NCI-H146 (cell line): ENCODE measurements around the gene CD163.
A peak's percentile ranks its signal among the peaks of the same experiment; 100 is the strongest.
"Not testable (repeated sequence)": the region's sequence is repeated elsewhere in the genome, so short reads cannot be mapped to it uniquely, and the experiment has no call there.

Experiments used
- DNase-seq: peaks from one replicate; lab custom pipeline; 2025; lab: John Stamatoyannopoulos, UW

The CD163 gene

DNA sequence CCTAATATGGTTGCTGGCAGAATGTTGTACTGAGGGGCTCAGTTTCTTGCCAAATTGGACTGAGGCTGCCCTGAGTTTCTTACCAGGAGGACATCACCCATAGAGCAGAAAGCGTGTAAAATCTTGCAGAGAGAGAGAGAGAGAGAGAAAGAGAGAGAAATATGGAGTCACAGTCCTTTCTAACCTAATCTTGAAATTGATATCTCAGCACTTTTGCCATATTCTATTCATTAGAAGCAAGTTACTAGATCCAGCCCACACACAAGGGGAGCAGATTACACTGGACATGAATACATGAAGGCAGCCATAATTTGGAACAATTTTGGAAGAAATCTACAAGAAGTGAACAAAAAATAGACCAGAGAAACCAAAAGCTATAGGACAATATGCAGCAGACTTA lies 55.5 kb downstream of the CD163 start:
- no peak for DNase-seq

- DNase-seq = no peak
Measured at GRCh38 chr12:7444537-7444936, 59.0 kb downstream of the CD163 start.

DNA sequence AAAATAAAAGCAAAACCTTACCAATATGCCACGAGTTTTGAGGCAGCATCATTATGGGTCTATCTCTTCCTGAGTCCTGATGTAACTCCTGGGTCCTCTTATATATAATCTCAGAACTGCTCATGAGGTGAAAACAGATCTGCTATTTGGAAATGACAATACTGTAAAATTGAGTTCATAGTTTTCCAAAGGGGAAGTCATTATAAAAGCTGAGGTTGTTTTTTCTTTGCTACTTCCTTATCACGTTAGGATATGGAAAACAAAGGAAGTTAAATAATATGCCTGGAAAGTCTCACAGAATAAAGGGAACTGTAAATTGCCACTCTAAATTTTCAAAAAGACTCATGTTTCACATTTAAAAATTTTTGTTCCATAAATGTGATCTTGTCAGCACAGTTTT lies 59.5 kb downstream of the CD163 start, which contains the start of gene CD163L1:
CD163L1 (minus strand) TSS at position 78 of the 400 bp plus-strand sequence; CDS start at position 52, 26 bp downstream.
- no peak for DNase-seq

DNA sequence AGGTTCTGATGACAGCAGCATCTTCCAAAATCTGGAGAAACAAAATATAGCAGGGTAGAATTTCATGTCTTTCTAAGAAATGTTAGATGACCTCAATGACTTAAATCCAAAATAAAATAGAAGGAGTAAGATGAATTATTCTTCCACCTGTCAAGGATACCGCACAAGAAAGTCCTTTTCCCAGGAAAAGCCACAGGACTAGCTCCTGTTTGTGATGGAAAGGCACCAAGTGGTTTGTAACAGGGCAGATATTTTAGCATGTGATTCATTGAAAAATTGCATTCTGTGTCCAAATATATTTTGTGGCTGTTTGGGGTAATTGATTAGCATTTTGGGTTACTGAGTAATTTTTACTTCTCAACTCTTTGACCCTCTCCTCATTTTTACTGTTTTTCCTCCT lies 62.4 kb downstream of the CD163 start:
- DNase-seq = no peak

- peak; percentile 70 for DNase-seq
Measured at GRCh38 chr12:7439579-7440505, 63.7 kb downstream of the CD163 start.

GRCh38 chr12:7438291-7438995 lies 65.1 kb downstream of the CD163 start:
- not testable (repeated sequence) for DNase-seq

- DNase-seq = not testable (repeated sequence)
Measured at GRCh38 chr12:7437494-7437893, 66.1 kb downstream of the CD163 start.

- DNase-seq = no peak
Measured at GRCh38 chr12:7434670-7435069, 68.9 kb downstream of the CD163 start.

DNA sequence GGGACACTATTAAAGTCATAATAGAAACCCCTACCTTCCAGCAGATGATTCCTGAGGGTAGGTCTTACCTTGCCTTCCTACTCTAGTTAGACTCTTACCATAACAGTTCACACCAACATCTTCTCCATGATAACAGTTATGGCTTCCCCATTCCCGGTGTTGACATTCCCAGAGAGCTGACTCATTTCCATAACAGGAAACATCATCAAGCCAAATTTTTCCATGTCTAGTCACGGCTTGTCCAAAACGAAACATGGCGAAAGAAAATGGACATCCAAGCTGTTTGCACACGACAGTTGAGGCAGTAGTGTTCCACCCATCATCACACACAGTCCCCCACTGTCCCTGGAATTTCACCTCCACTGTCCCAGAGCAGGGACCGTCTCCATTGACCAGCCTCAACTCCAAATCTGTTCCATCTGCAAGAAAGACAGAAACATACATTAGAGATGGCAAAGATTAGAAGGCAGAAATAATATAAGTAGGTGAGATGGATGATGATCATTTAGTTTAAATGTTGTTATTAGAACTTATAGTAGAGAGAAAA lies 70.2 kb downstream of the CD163 start:
- no peak for DNase-seq

DNA sequence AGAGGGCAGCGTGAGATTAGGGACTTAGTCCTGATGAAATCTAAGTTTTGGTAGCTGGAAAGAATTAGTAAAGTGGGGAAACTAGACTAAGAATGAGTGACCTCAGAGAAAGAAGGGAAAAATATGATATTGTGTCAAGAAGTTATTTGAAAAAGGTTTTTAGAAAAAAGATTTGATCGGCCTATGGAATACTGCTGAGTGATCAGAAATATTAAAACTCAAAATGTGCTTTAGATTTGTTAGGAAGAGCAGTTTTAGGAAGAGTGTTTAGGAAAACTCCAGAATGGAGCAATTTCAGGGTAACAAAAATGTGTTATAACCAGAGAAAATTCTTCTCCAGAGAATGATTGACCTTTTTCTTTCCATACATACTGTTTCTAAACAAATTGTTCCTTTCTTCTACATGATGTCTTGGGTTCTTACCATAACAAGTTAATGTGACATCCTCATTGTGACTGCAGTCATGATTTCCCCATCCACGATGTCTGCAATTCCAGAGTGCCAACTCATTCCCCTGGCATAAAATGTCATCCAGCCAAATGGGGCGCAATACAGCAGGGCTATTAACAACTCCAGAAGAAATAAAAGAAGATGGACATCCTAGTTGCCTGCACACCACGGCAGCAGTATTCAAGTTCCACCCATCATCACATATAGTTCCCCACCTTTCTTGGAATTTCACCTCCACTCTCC lies 71.4 kb downstream of the CD163 start:
- no peak for DNase-seq
